ENCODE data around the gene RPL37.

Gene RPL37

GRCh38 chr5:40778133-40778532, 56.9 kb downstream of the RPL37 start:
- no peak overlapping the region for H3K27ac ChIP-seq
- no peak for TF ChIP-seq CTCF (IDR thresholded peaks at IDR 0.05)
- no peak for TF ChIP-seq ZFX (IDR thresholded peaks at IDR 0.05; ENCODE audit: borderline replicate concordance)

GRCh38 chr5:40776658-40776977, 58.4 kb downstream of the RPL37 start:
- peak overlapping the region; percentile 65 for H3K27ac ChIP-seq
- TF ChIP-seq ZFX (IDR thresholded peaks at IDR 0.05; ENCODE audit: borderline replicate concordance) (no peak), CTCF (IDR thresholded peaks at IDR 0.05) (no peak)

- H3K27ac ChIP-seq = peak overlapping the region; percentile 65
- no peak for TF ChIP-seq ZFX (IDR thresholded peaks at IDR 0.05; ENCODE audit: borderline replicate concordance)
- no peak for TF ChIP-seq CTCF (IDR thresholded peaks at IDR 0.05)
These were observed 59.0 kb downstream of the RPL37 start for GRCh38 chr5:40775846-40776657.
